GM19438 (cell line): ENCODE data around the gene ACSM5.
"Not testable (repeated sequence)": the region's sequence is repeated elsewhere in the genome, so short reads cannot be mapped to it uniquely, and the experiment has no call there.

Experiments used
- ATAC-seq: cut with Tn5 transposase; IDR thresholded peaks from one replicate; pipeline ENCODE4 v1.9.1; 2021; ENCODE audit warnings: low read depth; ENCODE audit not compliant: unreplicated experiment

Gene ACSM5

DNA sequence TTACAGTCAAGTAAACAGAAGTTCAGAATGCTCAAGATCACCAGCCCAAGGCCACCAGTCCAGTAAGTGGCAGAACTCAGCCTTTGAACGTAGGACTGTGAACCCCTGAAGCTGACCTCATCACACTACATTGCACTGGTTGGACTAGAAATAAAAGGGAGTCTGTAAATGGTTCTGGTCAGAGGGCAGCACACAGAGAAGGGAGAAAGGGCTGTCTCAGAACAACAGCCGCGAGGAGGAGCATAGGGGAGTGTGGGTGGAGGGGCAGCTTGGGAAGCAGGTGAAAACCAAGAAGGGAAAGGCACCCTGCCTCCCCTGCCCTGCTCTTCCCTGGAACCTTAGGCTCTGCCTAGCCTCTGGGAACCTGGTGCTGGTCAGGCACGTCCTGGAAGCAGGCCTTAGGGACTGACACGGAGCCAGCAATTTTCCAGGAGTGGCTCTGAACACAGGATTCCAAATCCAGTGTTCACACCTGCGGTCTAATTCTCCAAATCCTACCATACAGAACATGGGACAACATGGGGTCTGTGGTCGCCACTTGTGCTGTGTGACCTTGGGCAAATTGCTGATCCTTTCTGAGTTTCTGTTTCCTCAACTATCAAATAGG is 11.8 kb upstream of the ACSM5 start:
- ATAC-seq: no peak

DNA sequence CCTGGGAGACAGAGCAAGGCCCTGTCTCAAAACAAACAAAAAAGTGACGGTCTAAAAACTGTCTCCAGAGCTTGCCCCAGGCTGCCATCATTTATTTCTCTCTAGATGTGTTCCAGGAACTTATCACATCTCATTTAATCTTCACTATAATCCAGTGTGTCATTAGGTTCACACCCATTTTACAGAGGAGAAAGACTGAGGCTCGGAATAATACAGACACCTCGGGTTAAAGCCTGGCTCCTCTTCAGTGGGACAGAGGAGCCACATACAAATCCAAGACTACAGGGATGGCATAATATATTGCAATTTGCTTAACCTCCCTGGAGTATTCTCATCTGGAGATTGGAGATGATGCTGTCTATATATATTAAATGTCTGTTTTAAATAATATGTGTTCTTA is 10.7 kb upstream of the ACSM5 start:
- ATAC-seq: no peak

DNA sequence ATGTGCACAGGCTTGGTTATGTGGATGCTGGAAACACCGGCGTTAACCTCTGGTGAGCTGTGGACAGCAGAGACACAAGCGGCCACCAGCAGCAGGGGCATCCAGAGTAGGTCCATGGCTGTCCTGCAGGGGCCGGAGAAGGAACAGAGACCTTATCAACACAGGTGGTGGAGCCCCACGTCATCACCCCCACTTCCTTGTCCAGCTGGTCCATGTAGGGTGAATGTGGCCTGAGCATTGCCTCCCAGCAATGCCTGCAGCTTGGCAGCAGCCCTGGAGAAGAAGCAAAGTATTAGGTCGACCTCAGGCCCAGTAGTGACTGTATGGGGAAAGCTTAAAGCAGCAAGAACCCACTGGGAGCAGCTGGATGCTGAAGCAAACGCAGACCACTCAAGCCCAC is 10.1 kb upstream of the ACSM5 start:
- ATAC-seq: no peak

DNA sequence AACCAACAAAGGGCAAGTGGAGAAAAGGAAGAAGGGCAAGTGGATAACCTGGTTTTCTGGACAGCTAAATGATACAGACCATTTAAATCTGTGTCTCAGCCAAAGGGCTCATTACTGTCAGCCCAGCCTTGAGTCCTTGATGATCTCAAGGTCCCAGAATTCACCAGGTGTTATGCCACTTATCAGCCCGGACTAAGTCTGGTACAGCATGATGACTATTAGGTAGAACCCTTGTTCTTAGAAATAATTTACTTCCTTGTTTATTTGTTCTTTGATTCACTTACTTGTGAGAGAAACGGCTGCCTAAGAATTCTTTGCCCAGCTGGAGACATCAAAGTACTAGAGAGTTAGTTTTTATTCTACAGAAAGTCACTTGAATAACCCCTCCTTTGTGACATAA is 8.3 kb upstream of the ACSM5 start:
- no peak for ATAC-seq

DNA sequence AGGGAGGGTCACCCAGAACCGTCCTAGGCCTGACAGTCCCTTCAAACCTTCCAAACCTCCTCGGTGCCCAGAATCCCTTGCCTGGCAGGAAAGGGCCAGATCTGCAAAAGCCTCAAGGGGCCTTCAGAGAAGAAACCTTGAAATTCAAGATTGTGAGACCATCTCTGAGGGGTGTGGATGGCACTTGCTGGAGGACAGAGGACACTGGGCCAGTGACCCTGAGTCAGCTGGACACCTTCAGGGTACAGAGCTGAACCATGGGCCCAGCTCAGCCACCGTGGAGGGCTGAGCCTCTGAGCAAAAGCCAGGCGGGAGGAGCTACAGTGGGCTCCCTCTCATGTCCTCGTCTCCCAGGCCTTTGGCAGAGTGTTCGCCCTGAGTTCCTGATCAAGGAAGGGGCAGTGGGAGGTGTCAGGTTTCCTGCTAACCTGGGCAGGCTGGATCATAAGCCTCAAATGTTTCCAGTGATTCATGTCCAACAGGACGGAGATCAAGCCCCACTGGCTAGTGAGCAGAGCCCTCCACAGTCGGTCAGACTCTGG is 7.8 kb upstream of the ACSM5 start:
- no peak for ATAC-seq

DNA sequence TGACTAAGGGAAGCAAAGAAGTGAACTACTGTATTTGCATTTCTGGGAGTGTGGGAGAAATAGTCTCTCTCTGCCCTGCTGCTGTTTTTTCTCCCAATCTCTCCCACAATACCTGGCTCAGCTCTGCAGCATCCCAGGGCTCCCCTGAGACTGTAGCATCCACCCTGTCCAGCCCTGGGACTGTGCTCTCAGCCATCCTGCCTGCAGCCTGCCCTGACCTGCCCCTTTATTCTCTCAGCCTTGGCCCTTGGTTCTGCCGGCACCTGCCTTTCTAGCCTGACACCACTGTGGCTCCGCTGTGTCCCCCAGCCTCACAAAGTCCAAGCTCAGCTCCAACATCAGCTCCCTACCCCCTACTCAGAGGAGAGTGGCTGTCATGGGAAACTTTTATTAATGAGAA is 6.7 kb upstream of the ACSM5 start:
- no peak for ATAC-seq

DNA sequence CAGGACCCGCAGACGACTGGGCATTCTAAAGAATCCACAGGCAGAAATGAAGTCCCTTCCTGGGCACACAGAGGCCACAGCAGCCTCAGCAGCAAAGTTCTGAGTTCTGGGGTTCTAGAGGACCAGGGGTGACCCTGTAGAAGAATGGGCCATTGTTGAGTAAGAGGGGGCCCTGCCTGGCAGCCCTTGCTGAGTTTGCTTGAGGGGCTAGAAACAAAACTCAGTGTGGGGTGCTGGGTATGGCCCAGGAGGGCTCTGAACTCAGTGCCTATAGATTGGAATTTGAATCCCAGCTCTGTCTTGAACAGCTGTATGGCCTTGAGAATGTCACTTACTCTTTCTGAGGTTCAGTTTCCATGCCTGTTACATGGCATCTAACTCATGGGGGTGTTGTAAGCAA is 4.7 kb upstream of the ACSM5 start, which contains the start of gene PDILT:
Gene PDILT (minus strand): TSS at position 101 of the 400 bp plus-strand sequence. CDS start 5,437 bp downstream, outside the sequence.
- no peak for ATAC-seq

DNA sequence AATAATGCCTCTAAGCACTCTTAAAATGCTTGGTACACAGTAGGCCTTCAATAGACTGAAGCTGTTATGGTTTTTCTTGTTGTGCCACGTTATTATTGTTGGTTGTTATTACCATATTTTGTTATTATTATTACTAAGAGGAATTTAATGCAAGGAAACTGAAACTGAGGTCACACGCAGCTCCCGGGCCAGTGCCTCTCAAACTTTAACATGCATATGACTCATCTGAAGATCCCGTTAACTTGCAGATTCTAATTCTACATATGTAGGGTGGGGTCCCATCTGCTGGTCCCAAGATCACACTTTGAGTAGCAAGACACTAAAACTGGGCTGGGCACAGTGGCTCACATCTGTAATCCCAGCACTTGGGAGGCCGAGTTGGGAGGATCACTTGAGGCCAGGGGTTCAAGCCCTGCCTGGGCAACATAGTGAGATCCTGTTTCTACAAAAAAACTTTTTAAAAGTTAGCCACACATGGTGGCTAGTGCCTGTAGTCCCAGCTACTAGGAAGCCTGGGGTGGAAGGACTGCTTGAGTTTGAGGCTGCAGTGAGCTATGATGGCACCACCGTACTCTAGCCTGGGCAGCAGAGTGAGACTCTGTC is 888 bp downstream of the ACSM5 start:
- peak; percentile 71 for ATAC-seq

DNA sequence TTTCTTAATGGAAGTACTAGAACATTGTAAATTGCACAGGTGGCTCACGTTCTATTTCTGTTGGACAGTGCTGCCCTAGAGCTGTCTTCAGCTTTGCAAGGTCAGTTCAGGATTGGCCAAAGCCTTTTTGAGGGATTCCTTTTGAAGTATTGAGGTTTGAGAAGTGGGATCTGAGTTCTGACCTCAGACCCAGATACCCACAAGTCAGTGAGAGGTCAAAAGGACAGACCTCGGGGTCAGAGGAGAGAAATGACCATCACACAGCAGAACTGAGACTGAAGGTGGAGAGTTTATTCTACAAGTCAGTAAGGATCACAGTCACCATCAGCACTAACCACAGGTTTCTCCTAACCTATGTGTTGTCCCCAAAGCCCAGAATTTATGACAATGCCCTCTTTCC is 1.7 kb downstream of the ACSM5 start:
- no peak for ATAC-seq

DNA sequence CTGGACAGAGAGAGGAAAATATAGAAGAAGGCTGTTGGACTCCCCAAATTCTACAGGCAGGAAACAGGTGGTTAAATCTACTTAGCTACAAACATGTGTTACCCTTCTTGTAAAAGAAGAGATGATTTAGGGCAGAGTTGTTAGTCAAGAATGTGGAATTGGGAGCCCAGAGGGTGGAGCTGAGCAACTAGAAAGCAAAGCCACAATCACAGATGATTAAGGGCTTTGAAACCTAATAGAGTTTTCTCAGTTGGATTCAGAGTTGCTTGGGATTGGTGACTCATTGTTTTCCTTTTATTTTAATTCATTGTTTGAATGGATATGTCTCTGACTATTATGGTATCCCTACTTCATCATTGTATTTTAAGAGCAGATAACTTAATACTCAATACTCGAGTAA is 6.2 kb downstream of the ACSM5 start:
- ATAC-seq: no peak

DNA sequence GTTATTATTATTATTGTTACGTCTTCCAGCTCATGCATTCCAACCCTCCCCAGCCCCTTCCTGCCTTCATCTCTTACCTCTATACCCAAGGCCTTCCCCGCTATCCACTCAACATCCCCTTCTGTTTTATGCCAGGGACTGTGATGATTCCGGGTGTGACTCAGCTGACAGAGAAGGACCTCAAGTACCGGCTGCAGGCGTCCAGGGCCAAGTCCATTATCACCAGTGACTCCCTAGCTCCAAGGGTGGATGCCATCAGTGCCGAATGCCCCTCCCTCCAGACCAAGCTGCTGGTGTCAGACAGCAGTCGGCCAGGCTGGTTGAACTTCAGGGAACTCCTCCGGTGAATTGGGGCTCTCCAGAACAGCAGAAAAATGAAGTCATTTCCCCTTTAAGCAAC is 9.8 kb downstream of the ACSM5 start:
- not testable (repeated sequence) for ATAC-seq

DNA sequence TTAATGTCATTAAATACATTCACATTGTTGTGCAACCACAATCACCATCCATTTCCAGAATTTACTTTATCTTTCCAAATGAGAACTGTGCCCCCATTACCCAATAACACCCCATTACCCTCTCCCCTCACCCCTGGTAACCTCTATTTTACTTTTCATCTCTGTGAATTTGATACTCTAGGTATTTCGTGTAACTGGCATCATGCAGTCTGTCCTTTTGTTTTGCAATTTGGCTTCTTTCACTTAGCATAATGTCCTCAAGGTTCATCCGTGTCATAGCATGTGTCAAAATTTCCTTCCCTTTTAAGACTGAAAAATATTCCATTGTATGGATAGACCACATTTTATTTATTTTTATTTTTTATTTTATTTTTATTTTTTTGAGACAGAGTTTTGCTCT is 12.4 kb downstream of the ACSM5 start:
- ATAC-seq: not testable (repeated sequence)

DNA sequence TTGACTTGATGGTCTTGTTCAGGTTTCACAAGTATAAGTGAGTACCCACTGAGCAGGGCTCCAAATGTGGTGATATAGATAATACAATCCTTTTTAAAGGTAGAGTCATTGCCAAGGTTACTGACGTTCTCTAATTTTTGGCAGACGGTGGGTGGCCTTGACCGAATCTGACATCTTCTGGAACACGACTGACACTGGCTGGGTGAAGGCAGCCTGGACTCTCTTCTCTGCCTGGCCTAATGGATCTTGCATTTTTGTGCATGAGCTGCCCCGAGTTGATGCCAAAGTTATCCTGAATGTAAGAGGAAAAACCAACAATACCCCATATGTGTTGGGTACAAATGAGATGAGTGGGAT is 14.4 kb downstream of the ACSM5 start:
- not testable (repeated sequence) for ATAC-seq

DNA sequence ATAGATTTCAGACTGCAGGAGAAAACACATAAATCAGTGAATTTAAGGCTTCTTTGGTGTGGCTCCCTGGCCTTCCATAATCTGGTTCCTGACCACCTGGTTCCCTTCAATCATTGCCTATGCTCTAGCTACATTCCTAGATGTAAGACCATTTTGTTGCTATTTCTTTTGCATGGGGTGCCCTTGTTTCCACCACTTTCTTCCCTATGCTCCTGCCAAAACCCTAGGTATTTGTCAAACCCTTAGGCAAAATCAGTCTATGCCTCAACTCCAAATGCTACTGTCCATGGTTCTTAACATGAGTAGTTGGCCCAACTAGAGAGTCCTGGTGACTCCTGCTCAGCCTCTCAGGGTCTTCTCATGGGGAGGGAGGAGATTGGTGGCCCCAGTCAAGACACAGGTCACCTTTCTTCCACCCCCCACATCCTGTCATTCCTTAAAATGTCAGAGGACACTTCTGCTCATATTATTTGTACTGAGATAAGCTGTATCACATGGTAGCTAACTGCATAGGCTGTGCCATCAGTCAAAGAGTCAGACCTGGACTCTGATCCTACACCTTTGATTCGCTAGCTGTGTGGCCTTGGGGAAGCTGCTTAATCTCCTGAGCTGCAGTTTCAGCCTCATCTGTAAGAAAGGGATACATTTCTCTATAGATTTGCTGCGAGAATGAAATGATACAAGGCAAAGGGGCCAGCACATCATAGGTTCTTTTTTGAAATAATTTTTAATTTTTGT is 15.0 kb downstream of the ACSM5 start:
- no peak for ATAC-seq

DNA sequence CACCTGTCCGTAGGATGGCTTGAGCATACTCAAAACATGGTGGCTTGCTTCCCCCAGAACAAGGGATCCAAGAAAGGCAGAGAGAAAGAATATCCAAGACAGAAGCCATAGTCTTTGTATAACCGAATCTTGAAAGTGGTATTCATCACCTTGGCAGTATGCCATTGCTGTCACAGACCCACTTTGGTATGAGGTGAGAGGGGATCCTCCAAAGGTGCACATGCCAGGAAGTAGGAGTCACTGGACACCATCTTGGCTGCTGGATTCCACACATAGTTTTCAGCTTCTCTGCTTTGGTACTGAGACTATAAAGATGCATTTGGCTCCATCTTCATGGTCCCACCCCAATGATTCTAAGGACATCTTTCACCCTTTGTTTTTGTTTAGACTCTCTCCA is 18.1 kb downstream of the ACSM5 start:
- not testable (repeated sequence) for ATAC-seq

DNA sequence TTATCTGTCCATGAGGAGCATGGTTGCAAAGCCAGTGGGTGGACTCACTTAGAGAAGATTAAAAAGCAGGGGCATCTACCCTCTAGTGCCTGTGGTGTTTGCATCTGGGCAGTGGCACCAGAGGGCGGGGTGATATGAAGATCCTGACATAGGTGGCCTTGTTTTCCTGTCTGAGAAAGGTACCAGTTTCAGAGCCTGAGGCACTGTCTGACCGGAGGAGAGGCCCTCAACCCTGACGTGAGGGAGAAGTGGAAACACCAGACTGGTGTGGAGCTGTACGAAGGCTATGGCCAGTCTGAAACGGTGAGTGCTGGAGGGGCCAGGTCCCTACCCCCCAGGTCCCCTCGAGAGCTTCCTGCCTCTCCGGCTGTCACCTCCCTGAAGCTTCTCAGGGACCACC is 20.2 kb downstream of the ACSM5 start:
- ATAC-seq: not testable (repeated sequence)

DNA sequence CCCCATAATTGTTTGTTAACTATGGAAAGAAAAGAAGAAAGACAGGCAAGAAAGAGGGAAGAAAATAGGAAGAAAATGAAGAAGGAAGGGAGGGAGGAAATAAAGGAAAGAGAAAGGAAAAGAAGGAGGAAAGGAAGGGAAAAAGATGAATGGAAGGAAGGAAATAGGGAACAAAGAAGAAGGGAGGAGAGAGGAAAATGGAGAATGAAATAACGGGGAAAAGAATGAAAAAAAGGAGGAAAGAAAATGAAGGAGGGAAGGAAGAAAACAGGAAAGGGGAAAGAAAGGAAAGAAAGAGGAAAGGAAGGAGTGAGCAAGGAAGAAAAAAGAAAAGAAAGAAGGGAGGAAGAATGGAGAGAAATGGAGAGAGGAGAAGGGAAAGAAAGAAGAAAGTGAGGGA is 21.1 kb downstream of the ACSM5 start:
- ATAC-seq: not testable (repeated sequence)

DNA sequence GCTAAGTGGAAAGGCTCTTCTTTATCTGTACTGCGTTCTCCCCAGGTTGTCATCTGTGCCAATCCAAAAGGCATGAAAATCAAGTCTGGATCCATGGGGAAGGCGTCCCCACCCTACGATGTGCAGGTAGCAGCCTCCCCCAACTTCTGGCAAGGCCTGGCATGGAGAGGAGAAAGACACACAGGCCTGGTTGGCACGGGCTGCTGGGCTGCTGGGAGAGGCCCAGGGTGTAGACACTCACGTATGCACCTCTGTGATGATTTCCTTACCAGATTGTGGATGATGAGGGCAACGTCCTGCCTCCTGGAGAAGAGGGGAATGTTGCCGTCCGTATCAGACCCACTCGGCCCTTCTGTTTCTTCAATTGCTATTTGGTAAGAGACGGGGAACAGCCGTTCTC is 21.6 kb downstream of the ACSM5 start:
- ATAC-seq: no peak

DNA sequence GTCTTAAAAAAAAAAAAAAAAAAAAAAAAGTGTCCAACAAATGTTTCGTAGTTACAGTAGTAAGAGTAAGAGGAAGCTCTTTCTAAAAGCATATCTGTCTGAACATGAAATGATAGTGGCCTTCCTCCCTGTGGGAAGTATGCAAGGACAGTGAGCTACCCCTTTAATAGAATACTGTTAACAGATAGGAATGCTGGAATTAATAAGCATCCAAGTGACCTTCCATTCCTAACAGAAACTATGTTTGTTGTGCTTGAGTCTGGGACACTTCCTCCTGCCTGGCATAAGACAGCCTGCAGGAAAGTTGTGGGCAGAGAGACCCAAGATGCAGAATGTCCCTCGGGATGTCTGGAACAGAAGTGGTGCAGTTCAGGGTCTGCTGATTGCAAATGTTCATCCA is 29.6 kb downstream of the ACSM5 start:
- ATAC-seq: not testable (repeated sequence)

DNA sequence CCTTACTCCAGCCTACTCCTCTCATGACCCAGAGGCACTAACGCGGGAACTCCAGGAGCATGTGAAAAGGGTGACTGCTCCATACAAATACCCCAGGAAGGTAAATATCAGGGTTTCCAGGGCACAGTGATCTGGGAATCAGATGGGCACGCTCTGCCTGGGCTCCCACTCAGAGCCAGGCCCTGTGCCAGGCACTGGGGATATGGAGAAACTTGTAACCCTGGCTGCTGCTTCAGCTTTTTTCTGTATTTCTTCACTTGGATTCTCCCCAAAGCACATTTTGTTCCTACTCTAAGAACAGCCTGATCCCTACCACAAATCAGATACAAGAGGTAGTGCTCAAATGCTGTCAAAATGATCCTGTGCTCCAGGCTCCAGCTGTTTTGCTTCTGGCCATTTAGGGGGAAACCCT is 30.5 kb downstream of the ACSM5 start:
- ATAC-seq: not testable (repeated sequence)

DNA sequence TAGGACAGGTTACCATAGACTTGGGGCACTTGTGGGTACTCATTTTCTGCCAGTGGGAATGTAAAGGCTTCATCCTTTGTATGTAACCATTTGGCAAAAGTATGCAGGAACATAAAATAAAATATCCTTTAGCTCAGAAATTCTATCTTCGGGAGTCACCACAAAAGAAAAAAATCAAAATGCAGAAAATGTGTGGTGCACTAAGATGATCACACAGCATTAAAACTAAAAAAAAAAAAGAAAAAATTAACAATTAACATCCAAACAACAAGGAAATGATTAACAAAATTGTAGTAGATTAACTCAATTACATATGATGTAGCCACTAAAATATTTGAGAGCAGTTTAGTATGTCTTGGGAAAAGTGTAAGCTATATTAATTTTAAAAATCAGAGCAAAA is 31.4 kb downstream of the ACSM5 start:
- ATAC-seq: not testable (repeated sequence)

DNA sequence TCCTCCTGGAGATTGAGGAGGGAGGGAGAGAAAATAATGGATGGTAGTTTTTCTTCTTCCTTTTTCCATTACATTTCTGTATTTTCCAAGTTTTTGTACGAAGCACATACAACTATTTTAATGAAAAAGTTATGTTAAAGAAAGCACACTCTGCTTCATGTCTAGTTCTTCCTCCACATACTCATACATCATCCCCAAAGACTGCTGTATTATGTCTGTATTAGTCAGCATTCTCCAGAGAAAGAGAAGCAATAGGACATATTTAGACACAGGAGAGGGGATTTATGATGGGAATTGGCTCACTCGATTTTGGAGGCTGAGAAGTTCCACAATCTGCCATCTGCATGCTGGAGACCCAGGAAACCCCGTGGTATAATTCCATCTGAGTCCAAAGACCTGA is 31.9 kb downstream of the ACSM5 start:
- no peak for ATAC-seq
